ENCODE measurements around the gene MANEA.
"Not testable (repeated sequence)": the region's sequence is repeated elsewhere in the genome, so short reads cannot be mapped to it uniquely, and the experiment has no call there.

Gene MANEA

GRCh38 chr6:95569560-95569959 is 7.8 kb upstream of the MANEA start:
- H3K9me3 Mint-ChIP-seq, result no peaks in the 10 kb centered on the region
- peaks cover 11% of the 10 kb centered on the region for H3K36me3 Mint-ChIP-seq (ENCODE audit: low read depth)
- no peaks in the 10 kb centered on the region for H3K27me3 Mint-ChIP-seq (ENCODE audit: low read depth)
- peaks cover 32% of the 10 kb centered on the region for H3K4me1 Mint-ChIP-seq (ENCODE audit: low read depth)
- no peak overlapping the region for H3K27ac Mint-ChIP-seq
- no peak for DNase-seq (ENCODE audit: low spot score)
- H3K4me3 Mint-ChIP-seq, result no peak overlapping the region

- no peak for DNase-seq (ENCODE audit: low spot score)
- Mint-ChIP-seq H3K27ac (no peak overlapping the region), H3K4me1 (ENCODE audit: low read depth) (peaks cover 44% of the 10 kb centered on the region)
Measured at GRCh38 chr6:95572098-95572497, 5.2 kb upstream of the MANEA start.

GRCh38 chr6:95574811-95575210 is 2.5 kb upstream of the MANEA start:
- Mint-ChIP-seq H3K4me3 (peak overlapping the region; percentile 97), H3K4me1 (ENCODE audit: low read depth) (peaks cover 56% of the 10 kb centered on the region), H3K9me3 (no peaks in the 10 kb centered on the region), H3K36me3 (ENCODE audit: low read depth) (peaks cover 20% of the 10 kb centered on the region), H3K27ac (no peak overlapping the region), H3K27me3 (ENCODE audit: low read depth) (no peaks in the 10 kb centered on the region)
- DNase-seq (ENCODE audit: low spot score), result no peak

More at GRCh38 chr6:95572098-95572497, 5.2 kb upstream of the MANEA start:
- no peaks in the 10 kb centered on the region for H3K9me3 Mint-ChIP-seq
- no peak overlapping the region for H3K4me3 Mint-ChIP-seq
- H3K27me3 Mint-ChIP-seq (ENCODE audit: low read depth), result no peaks in the 10 kb centered on the region
- H3K36me3 Mint-ChIP-seq (ENCODE audit: low read depth), result peaks cover 10% of the 10 kb centered on the region

- no peak for DNase-seq (ENCODE audit: low spot score)
Measured at GRCh38 chr6:95576218-95576997, 927 bp upstream of the MANEA start.

GRCh38 chr6:95576998-95577303 is 384 bp upstream of the MANEA start:
- H3K4me3 Mint-ChIP-seq, result peak overlapping the region; percentile 97
- H3K36me3 Mint-ChIP-seq (ENCODE audit: low read depth), result peaks cover 20% of the 10 kb centered on the region
- H3K27me3 Mint-ChIP-seq (ENCODE audit: low read depth), result no peaks in the 10 kb centered on the region
- H3K4me1 Mint-ChIP-seq (ENCODE audit: low read depth), result peaks cover 53% of the 10 kb centered on the region
- peak overlapping the region; percentile 99 for H3K27ac Mint-ChIP-seq
- no peaks in the 10 kb centered on the region for H3K9me3 Mint-ChIP-seq
- DNase-seq (ENCODE audit: low spot score), result no peak

More at GRCh38 chr6:95576218-95576997, 927 bp upstream of the MANEA start:
- H3K36me3 Mint-ChIP-seq (ENCODE audit: low read depth), result peaks cover 21% of the 10 kb centered on the region
- no peaks in the 10 kb centered on the region for H3K27me3 Mint-ChIP-seq (ENCODE audit: low read depth)
- peak overlapping the region; percentile 97 for H3K4me3 Mint-ChIP-seq
- peak overlapping the region; percentile 99 for H3K27ac Mint-ChIP-seq
- H3K4me1 Mint-ChIP-seq (ENCODE audit: low read depth), result peaks cover 53% of the 10 kb centered on the region
- H3K9me3 Mint-ChIP-seq, result no peaks in the 10 kb centered on the region

- Mint-ChIP-seq H3K9me3 (no peaks in the 10 kb centered on the region), H3K36me3 (ENCODE audit: low read depth) (peaks cover 28% of the 10 kb centered on the region), H3K27me3 (ENCODE audit: low read depth) (no peaks in the 10 kb centered on the region), H3K27ac (peak overlapping the region; percentile 99), H3K4me1 (ENCODE audit: low read depth) (peaks cover 45% of the 10 kb centered on the region), H3K4me3 (peak overlapping the region; percentile 97)
- DNase-seq (ENCODE audit: low spot score), result no peak
Measured at GRCh38 chr6:95578106-95578410, 723 bp downstream of the MANEA start.

- H3K4me3 Mint-ChIP-seq, result no peak overlapping the region
- no peak for DNase-seq (ENCODE audit: low spot score)
- no peaks in the 10 kb centered on the region for H3K27me3 Mint-ChIP-seq (ENCODE audit: low read depth)
- H3K4me1 Mint-ChIP-seq (ENCODE audit: low read depth), result peaks cover 23% of the 10 kb centered on the region
- peaks cover 16% of the 10 kb centered on the region for H3K9me3 Mint-ChIP-seq
- H3K36me3 Mint-ChIP-seq (ENCODE audit: low read depth), result peaks cover 37% of the 10 kb centered on the region
- no peak overlapping the region for H3K27ac Mint-ChIP-seq
Measured at GRCh38 chr6:95581073-95581472, 3.7 kb downstream of the MANEA start.

GRCh38 chr6:95584226-95584625 is 6.9 kb downstream of the MANEA start:
- not testable (repeated sequence) for H3K27ac Mint-ChIP-seq; H3K4me3 Mint-ChIP-seq; H3K27me3 Mint-ChIP-seq (ENCODE audit: low read depth); DNase-seq (ENCODE audit: low spot score)
- H3K36me3 Mint-ChIP-seq (ENCODE audit: low read depth), result peaks cover 39% of the 10 kb centered on the region
- H3K9me3 Mint-ChIP-seq, result peaks cover 16% of the 10 kb centered on the region
- H3K4me1 Mint-ChIP-seq (ENCODE audit: low read depth), result peaks cover 26% of the 10 kb centered on the region

- no peak for DNase-seq (ENCODE audit: low spot score)
- H3K4me3 Mint-ChIP-seq, result peak overlapping the region; percentile 54
- peaks cover 45% of the 10 kb centered on the region for H3K36me3 Mint-ChIP-seq (ENCODE audit: low read depth)
- no peaks in the 10 kb centered on the region for H3K27me3 Mint-ChIP-seq (ENCODE audit: low read depth)
- H3K9me3 Mint-ChIP-seq, result peaks cover 21% of the 10 kb centered on the region
- H3K27ac Mint-ChIP-seq, result peak overlapping the region; percentile 6
- H3K4me1 Mint-ChIP-seq (ENCODE audit: low read depth), result peaks cover 13% of the 10 kb centered on the region
Measured at GRCh38 chr6:95587989-95588388, 10.7 kb downstream of the MANEA start.

- no peaks in the 10 kb centered on the region for H3K27me3 Mint-ChIP-seq (ENCODE audit: low read depth)
- H3K4me3 Mint-ChIP-seq, result no peak overlapping the region
- no peak for DNase-seq (ENCODE audit: low spot score)
- no peak overlapping the region for H3K27ac Mint-ChIP-seq
- peaks cover 39% of the 10 kb centered on the region for H3K36me3 Mint-ChIP-seq (ENCODE audit: low read depth)
- peaks cover 13% of the 10 kb centered on the region for H3K4me1 Mint-ChIP-seq (ENCODE audit: low read depth)
- peaks cover 13% of the 10 kb centered on the region for H3K9me3 Mint-ChIP-seq
Measured at GRCh38 chr6:95589067-95589466, 11.7 kb downstream of the MANEA start.

- DNase-seq (ENCODE audit: low spot score), result no peak
- Mint-ChIP-seq H3K4me3 (no peak overlapping the region), H3K4me1 (ENCODE audit: low read depth) (peaks cover 13% of the 10 kb centered on the region), H3K27ac (no peak overlapping the region), H3K36me3 (ENCODE audit: low read depth) (peaks cover 32% of the 10 kb centered on the region), H3K27me3 (ENCODE audit: low read depth) (no peaks in the 10 kb centered on the region), H3K9me3 (peaks cover 5% of the 10 kb centered on the region)
Measured at GRCh38 chr6:95589826-95590570, 12.7 kb downstream of the MANEA start.

GRCh38 chr6:95593025-95593424 is 15.7 kb downstream of the MANEA start:
- no peak for DNase-seq (ENCODE audit: low spot score)
- Mint-ChIP-seq H3K36me3 (ENCODE audit: low read depth) (peaks cover 27% of the 10 kb centered on the region), H3K27ac (no peak overlapping the region), H3K4me3 (no peak overlapping the region), H3K4me1 (ENCODE audit: low read depth) (peaks cover 6% of the 10 kb centered on the region), H3K9me3 (peaks cover 5% of the 10 kb centered on the region), H3K27me3 (ENCODE audit: low read depth) (no peaks in the 10 kb centered on the region)

GRCh38 chr6:95596021-95596420 is 18.7 kb downstream of the MANEA start:
- no peak for DNase-seq (ENCODE audit: low spot score)
- Mint-ChIP-seq H3K36me3 (ENCODE audit: low read depth) (peaks cover 28% of the 10 kb centered on the region), H3K9me3 (peaks cover 5% of the 10 kb centered on the region), H3K4me1 (ENCODE audit: low read depth) (peaks cover 12% of the 10 kb centered on the region), H3K27ac (no peak overlapping the region), H3K27me3 (ENCODE audit: low read depth) (no peaks in the 10 kb centered on the region), H3K4me3 (no peak overlapping the region)

- Mint-ChIP-seq H3K36me3 (ENCODE audit: low read depth) (peaks cover 18% of the 10 kb centered on the region), H3K4me1 (ENCODE audit: low read depth) (peaks cover 18% of the 10 kb centered on the region)
Measured at GRCh38 chr6:95599706-95600105, 22.4 kb downstream of the MANEA start.

More at GRCh38 chr6:95599706-95600105, 22.4 kb downstream of the MANEA start:
- no peaks in the 10 kb centered on the region for H3K27me3 Mint-ChIP-seq (ENCODE audit: low read depth)
- no peaks in the 10 kb centered on the region for H3K9me3 Mint-ChIP-seq
- H3K27ac Mint-ChIP-seq, result no peak overlapping the region
- DNase-seq (ENCODE audit: low spot score), result no peak
- H3K4me3 Mint-ChIP-seq, result no peak overlapping the region
